Measurements from ENCODE around the gene OSBPL8. TPM values are rescaled to one million over a fixed set of nuclear protein-coding genes. Genes with fewer than 3 reads are reported as not detected.
"Not testable (repeated sequence)": the region's sequence is repeated elsewhere in the genome, so short reads cannot be mapped to it uniquely, and the experiment has no call there.

Gene OSBPL8
- polyA plus RNA-seq, 1 experiment = 31.2 TPM

DNA sequence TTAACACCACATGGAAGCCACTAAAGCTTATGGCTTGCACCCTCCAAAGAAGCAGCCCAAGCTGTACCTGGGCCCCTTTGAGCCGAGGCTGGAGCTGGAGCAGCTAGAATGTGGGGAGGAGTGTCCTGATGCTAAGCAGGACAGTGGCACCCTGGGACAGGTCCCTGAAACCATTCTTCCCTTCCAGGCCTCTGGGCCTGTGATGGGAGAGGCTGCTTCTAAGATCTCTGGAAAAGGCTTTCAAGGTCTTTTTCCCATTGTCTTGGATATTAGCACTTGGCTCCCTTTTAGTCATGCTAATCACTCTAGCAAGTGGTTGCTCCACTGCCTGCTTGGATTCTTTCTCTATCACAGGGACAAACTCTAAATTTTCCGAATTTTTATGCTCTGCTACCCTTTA is 40.9 kb downstream of the OSBPL8 start:
- TF ChIP-seq, protein P1, sequence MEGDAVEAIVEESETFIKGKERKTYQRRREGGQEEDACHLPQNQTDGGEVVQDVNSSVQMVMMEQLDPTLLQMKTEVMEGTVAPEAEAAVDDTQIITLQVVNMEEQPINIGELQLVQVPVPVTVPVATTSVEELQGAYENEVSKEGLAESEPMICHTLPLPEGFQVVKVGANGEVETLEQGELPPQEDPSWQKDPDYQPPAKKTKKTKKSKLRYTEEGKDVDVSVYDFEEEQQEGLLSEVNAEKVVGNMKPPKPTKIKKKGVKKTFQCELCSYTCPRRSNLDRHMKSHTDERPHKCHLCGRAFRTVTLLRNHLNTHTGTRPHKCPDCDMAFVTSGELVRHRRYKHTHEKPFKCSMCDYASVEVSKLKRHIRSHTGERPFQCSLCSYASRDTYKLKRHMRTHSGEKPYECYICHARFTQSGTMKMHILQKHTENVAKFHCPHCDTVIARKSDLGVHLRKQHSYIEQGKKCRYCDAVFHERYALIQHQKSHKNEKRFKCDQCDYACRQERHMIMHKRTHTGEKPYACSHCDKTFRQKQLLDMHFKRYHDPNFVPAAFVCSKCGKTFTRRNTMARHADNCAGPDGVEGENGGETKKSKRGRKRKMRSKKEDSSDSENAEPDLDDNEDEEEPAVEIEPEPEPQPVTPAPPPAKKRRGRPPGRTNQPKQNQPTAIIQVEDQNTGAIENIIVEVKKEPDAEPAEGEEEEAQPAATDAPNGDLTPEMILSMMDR (IDR thresholded peaks at IDR 0.05; ENCODE audit: insufficient read depth, low read depth, low read length) = no peak
- Histone ChIP-seq H3K27me3 (ENCODE audit: control insufficient read depth, insufficient read depth, low read length) (no peaks in the 10 kb centered on the region), H3K36me3 (ENCODE audit: control insufficient read depth, insufficient read depth, low read length) (no peaks in the 10 kb centered on the region), H3K4me3 (ENCODE audit: low read depth, low read length) (no peak overlapping the region)
- DNase-seq (ENCODE audit: low read depth) = no peak
- ChIA-PET POLR2A (no interaction called here), CTCF (no interaction called here)

DNA sequence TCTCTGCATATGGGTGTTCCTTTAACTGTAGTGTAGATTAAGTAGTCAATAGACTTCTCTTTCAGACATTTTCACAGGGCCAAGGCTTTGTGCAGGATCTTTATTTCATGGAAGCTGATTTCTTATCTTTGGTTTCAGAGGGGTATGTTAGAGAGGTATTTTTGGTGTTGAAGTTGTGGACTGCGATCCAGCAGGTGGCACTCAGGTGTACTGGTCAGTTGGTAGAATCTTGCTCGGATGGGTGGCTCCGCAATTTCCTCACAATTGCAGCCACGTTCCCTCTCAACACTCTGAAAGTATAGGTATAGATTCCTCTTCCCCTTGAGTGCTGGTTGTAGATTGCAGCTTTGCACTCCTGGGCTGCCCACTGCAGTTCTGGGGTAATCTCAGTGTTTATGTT is 44.3 kb downstream of the OSBPL8 start:
- POLR2A ChIA-PET = no interaction called here
- no peak for DNase-seq (ENCODE audit: low read depth)
- CTCF ChIA-PET = interaction anchor here (0.7 to 1.3 kb wide), 2 partner anchors 9 to 14 kb away, joined by 3 to 4 read pairs; no protein-coding TSS in a partner anchor
- no peaks in the 10 kb centered on the region for H3K36me3 ChIP-seq (ENCODE audit: control insufficient read depth, insufficient read depth, low read length)
- TF ChIP-seq, protein P1 (IDR thresholded peaks at IDR 0.05; ENCODE audit: insufficient read depth, low read depth, low read length) = no peak
- no peak overlapping the region for H3K4me3 ChIP-seq (ENCODE audit: low read depth, low read length)
- no peaks in the 10 kb centered on the region for H3K27me3 ChIP-seq (ENCODE audit: control insufficient read depth, insufficient read depth, low read length)

DNA sequence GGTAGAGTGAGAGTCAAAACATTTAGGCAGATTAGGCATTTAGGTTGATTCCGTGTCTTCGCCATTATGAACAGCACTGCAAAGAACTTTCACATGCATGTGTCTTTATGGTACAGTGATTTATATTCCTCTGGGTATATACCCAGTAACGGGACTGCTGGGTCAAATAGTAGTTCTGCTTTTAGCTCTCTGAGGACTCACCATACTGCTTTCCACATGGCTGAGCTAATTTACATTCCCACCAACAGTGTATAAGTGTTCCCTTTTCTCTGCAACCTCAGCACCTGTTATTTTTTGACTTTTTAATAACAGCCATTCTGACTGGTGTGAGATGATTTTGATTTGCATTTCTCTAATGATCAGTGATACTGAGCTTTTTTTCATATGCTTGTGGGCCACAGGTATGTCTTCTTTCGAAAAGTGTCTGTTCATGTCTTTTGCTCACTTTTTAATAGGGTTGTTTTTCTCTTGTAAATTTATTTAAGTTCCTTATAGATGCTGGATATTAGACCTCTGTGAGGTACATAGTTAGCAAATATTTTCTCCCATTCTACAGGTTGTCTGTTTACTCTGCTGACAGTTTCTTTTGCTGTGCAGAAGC is 48.4 kb downstream of the OSBPL8 start:
- H3K4me3 ChIP-seq (ENCODE audit: low read depth, low read length); POLR2A ChIA-PET; H3K27me3 ChIP-seq (ENCODE audit: control insufficient read depth, insufficient read depth, low read length); DNase-seq (ENCODE audit: low read depth); H3K36me3 ChIP-seq (ENCODE audit: control insufficient read depth, insufficient read depth, low read length): not testable (repeated sequence)
- CTCF ChIA-PET = interaction anchor here (1.1 kb wide), 1 partner anchor 314 kb away, joined by 5 read pairs; no protein-coding TSS in a partner anchor

DNA sequence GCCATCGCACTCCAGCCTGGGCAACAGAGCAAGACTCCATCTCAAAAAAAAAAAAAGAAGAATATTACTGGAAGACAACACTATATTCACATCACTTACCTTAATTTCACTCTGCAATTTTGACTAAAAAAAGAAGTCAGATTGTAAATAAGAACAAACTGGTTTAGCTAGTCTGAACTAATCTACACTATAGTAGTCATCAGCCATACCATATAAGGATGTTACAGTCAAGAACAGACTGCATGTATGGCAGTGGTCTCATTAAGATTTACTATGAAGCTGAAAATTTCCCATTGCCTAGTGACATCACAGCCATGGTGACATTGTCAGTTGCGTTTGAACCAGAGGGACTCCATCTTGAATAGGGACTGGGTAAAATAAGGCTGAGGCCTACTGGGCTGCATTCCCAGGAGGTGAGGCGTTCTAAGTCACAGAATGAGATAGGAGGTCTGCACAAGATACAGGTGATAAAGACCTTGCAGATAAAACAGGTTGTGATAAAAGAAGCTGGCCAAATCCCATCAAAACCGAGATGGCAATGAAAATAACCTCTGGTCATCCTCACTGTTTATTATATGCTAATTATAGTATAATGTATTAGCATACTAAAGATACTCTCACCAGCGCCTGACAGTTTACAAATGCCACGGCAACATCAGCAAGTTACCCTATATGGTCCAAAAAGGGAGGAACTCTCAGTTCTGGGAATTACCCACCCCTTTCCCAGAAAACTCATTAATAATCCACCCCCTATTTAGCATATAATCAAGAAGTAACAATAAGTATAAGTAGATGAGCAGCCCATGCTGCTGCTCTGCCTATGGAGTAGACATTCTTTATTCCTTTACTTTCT is 51.2 kb downstream of the OSBPL8 start:
- TF ChIP-seq, protein P1 (IDR thresholded peaks at IDR 0.05; ENCODE audit: insufficient read depth, low read depth, low read length) = no peak
- no peaks in the 10 kb centered on the region for H3K27me3 ChIP-seq (ENCODE audit: control insufficient read depth, insufficient read depth, low read length)
- no peak for DNase-seq (ENCODE audit: low read depth)
- no peaks in the 10 kb centered on the region for H3K36me3 ChIP-seq (ENCODE audit: control insufficient read depth, insufficient read depth, low read length)
- no peak overlapping the region for H3K4me3 ChIP-seq (ENCODE audit: low read depth, low read length)
- CTCF ChIA-PET = no interaction called here
- POLR2A ChIA-PET = no interaction called here

DNA sequence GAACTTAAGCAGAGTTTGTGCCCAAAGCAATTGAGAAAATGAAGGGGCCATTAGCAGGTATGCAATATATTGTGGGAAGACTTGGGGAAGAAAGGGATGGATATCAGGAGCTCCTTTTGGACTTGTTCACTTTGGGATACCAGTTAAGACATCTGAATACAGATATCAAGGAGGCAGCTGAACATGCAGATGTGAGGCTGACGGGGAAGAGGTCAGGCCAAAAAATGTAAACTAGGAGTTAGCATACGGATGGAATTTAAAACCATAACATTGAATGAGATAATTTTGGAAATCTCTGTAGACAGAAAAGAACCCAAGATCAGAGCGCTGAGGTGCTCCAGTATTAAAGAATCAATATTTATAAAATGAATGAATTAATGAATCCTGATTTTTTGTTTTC is 53.4 kb downstream of the OSBPL8 start:
- TF ChIP-seq, protein P1 (IDR thresholded peaks at IDR 0.05; ENCODE audit: insufficient read depth, low read depth, low read length) = no peak
- POLR2A ChIA-PET = no interaction called here

More for the DNA sequence above, 53.4 kb downstream of the OSBPL8 start:
- Histone ChIP-seq H3K4me3 (ENCODE audit: low read depth, low read length) (no peak overlapping the region), H3K36me3 (ENCODE audit: control insufficient read depth, insufficient read depth, low read length) (no peaks in the 10 kb centered on the region), H3K27me3 (ENCODE audit: control insufficient read depth, insufficient read depth, low read length) (no peaks in the 10 kb centered on the region)
- no peak for DNase-seq (ENCODE audit: low read depth)
- CTCF ChIA-PET = interaction anchor here (0.6 to 1.0 kb wide), 2 partner anchors 10 to 95 kb away, joined by 3 read pairs; no protein-coding TSS in a partner anchor
